Gastrocnemius medialis (tissue), 4 donors: Measurements from ENCODE around the gene MICALL2.

ENCODE experiments used
- CTCF ChIP-seq, 5 experiments: fragments of 450-650 bp in 3 of 5; fragments of 200-600 bp in 2 of 5; sonication (generic) in 2 of 5; IDR thresholded peaks in 4 of 5; conservative IDR thresholded peaks in 1 of 5; 1 replicate in 4 of 5; 2 replicates in 1 of 5; pipeline ENCODE4 v1.5.1; 2016 to 2019; ENCODE audit warnings: antibody characterized with exemption in 5 of 5, mild to moderate bottlenecking in 3 of 5, moderate library complexity in 3 of 5
- POLR2A ChIP-seq, 2 donors: fragments of 450-650 bp; IDR thresholded peaks; one replicate each; pipeline ENCODE4 v1.6.1; 2017; ENCODE audit warnings: antibody characterized with exemption in 2 of 2, mild to moderate bottlenecking in 2 of 2, moderate library complexity in 2 of 2

GRCh38 chr7:1385086-1385808 lies 74.0 kb downstream of the MICALL2 start:
- TF ChIP-seq POLR2A (IDR thresholded peaks at IDR 0.05) (no peak), CTCF (IDR thresholded peaks at IDR 0.05 in 4 of 5, conservative IDR thresholded peaks at IDR 0.05 in 1 of 5) (no peak)
